ENCODE results near the gene ZAR1. TPM values are rescaled to one million over a fixed set of nuclear protein-coding genes. Genes with fewer than 3 reads are reported as not detected.
"Not testable (repeated sequence)": the region's sequence is repeated elsewhere in the genome, so short reads cannot be mapped to it uniquely, and the experiment has no call there.

The ZAR1 gene, protein sequence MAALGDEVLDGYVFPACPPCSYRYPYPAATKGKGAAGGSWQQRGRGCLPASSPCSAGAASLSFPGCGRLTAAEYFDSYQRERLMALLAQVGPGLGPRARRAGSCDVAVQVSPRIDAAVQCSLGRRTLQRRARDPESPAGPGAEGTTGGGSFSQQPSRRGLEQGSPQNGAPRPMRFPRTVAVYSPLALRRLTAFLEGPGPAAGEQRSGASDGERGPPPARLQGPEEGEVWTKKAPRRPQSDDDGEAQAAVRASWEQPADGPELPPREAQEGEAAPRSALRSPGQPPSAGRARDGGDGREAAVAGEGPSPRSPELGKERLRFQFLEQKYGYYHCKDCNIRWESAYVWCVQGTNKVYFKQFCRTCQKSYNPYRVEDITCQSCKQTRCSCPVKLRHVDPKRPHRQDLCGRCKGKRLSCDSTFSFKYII
- total RNA-seq: not detected

DNA sequence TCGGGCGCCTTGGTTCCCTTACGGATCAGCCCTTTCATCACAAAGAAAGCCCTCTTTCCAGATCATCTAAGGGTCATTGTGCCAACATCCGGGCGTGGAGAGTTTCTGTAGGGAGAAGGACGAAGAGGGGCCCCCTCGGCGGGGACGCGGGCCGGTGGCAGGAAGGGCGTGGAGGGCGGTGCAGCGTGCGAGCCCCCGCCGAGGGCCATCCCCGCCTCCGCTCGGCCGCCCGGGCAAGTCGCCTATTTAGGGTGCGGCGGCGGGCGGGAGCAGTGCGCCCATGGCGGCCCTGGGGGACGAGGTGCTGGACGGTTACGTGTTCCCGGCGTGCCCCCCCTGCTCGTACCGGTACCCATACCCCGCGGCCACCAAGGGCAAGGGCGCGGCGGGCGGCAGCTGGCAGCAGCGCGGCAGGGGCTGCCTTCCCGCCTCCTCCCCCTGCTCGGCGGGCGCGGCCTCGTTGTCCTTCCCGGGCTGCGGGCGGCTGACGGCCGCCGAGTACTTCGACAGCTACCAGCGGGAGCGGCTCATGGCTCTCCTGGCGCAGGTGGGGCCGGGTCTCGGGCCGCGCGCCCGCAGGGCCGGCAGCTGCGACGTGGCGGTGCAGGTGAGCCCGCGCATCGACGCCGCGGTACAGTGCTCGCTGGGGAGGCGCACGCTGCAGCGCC lies at the start of gene ZAR1:
Gene ZAR1 (plus strand): TSS at position 241 of the 668 bp plus-strand sequence. CDS start 40 bp downstream, at position 281.
- Mint-ChIP-seq H3K27ac (no peak within 1 kb of the TSS), H3K9me3 (no peaks in the 10 kb centered on the region), H3K4me1 (no peaks in the 10 kb centered on the region), H3K4me3 (peak within 1 kb of the TSS; percentile 56), H3K27me3 (peaks cover 51% of the 10 kb centered on the region), H3K36me3 (no peaks in the 10 kb centered on the region)
- peak; percentile 21 for DNase-seq

DNA sequence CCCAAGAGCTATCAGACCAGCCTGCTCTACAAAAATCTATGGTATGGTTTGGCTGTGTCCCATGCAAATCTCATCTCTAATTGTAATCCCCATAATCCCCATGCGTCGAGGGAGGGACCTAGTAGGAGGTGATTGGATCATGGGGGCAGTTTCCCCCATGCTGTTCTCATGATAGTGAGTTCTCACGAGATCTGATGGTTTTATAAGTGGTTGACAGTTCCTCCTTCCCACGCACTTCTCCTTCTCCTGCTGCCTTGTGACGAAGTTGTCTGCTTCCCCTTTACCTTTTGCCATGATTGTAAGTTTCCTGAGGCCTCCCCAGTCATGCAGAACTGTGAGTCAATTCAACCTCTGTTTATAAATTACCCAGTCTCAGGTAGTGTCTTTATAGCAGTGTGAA lies 49.1 kb upstream of the ZAR1 start:
- not testable (repeated sequence) for H3K27ac Mint-ChIP-seq

GRCh38 chr4:48445704-48446103 lies 44.3 kb upstream of the ZAR1 start:
- no peaks in the 10 kb centered on the region for H3K27me3 Mint-ChIP-seq
- no peak for DNase-seq
- no peaks in the 10 kb centered on the region for H3K36me3 Mint-ChIP-seq
- no peak overlapping the region for H3K4me3 Mint-ChIP-seq
- H3K9me3 Mint-ChIP-seq: no peaks in the 10 kb centered on the region
- no peaks in the 10 kb centered on the region for H3K4me1 Mint-ChIP-seq
- no peak overlapping the region for H3K27ac Mint-ChIP-seq

More for the DNA sequence above, 49.1 kb upstream of the ZAR1 start:
- not testable (repeated sequence) for DNase-seq, H3K4me3 Mint-ChIP-seq, H3K4me1 Mint-ChIP-seq, H3K27me3 Mint-ChIP-seq, H3K36me3 Mint-ChIP-seq, H3K9me3 Mint-ChIP-seq

DNA sequence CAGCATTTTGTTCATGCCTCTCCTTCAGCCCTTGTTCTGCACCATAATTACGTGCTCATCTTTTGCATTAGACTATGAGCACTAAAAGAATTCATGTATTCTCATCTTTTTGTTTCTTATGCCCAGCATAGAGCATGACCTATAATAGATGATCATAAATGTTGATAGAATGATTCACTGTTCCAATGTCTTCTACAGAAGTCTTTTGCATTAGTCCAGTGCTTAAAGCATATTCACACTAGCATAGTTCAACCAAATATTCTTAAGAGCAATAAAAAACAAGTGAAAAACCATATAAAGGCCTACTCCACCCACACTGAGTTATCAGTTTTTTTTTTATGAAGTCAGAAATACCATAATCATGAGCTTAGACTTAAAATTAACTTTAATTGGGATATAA lies 43.4 kb upstream of the ZAR1 start:
- no peak overlapping the region for H3K4me3 Mint-ChIP-seq
- no peaks in the 10 kb centered on the region for H3K27me3 Mint-ChIP-seq
- no peaks in the 10 kb centered on the region for H3K36me3 Mint-ChIP-seq
- H3K9me3 Mint-ChIP-seq: no peaks in the 10 kb centered on the region
- no peak for DNase-seq
- H3K27ac Mint-ChIP-seq: no peak overlapping the region
- H3K4me1 Mint-ChIP-seq: no peaks in the 10 kb centered on the region

GRCh38 chr4:48449151-48449550 lies 40.9 kb upstream of the ZAR1 start:
- Mint-ChIP-seq H3K4me3 (no peak overlapping the region), H3K27ac (no peak overlapping the region), H3K9me3 (no peaks in the 10 kb centered on the region), H3K36me3 (no peaks in the 10 kb centered on the region), H3K27me3 (no peaks in the 10 kb centered on the region), H3K4me1 (no peaks in the 10 kb centered on the region)
- no peak for DNase-seq

DNA sequence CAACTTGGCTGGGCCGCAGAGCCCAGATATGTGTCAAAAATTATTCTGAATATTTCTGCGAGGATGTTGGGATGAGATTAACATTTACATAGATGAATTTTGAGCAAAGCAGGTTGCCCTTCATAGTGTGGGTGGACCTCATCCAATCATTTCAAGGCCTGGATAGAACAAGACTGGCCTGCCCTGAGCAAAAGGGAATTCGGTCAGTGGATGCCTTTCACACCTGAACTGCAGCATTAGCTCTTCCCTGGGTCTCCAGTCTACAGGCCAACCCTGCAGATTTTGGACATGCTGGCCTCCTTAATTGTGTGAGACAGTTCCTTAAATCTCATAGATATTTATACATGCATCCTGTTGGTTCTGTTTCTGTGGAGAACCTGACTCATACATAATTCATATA lies 39.3 kb upstream of the ZAR1 start:
- H3K4me3 Mint-ChIP-seq: no peak overlapping the region

DNA sequence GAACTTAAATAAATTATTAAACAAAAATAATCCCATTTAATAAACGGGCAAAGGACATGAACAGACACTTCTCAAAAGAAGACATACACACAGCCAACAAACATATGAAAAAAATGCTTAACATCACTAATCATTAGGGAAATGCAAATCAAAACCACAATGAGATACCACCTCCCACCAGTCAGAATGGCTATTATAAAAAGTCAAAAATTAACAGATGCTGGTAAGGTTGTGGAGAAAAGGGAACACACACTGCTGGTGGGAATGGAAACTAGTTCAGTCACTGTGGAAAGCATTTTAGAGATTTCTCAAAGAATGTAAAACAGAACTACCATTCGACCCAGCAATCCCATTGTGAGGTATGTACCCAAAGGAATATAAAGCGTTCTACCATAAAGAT lies 38.4 kb upstream of the ZAR1 start:
- DNase-seq, H3K36me3 Mint-ChIP-seq, H3K4me3 Mint-ChIP-seq, H3K27ac Mint-ChIP-seq, H3K9me3 Mint-ChIP-seq, H3K4me1 Mint-ChIP-seq, H3K27me3 Mint-ChIP-seq: not testable (repeated sequence)

More for the DNA sequence above, 39.3 kb upstream of the ZAR1 start:
- H3K9me3 Mint-ChIP-seq: no peaks in the 10 kb centered on the region
- H3K4me1 Mint-ChIP-seq: no peaks in the 10 kb centered on the region
- H3K27ac Mint-ChIP-seq: no peak overlapping the region
- DNase-seq: no peak
- no peaks in the 10 kb centered on the region for H3K36me3 Mint-ChIP-seq
- H3K27me3 Mint-ChIP-seq: no peaks in the 10 kb centered on the region

- Mint-ChIP-seq H3K36me3 (no peaks in the 10 kb centered on the region), H3K27ac (no peak overlapping the region), H3K4me3 (no peak overlapping the region), H3K27me3 (no peaks in the 10 kb centered on the region), H3K9me3 (peaks cover 4% of the 10 kb centered on the region), H3K4me1 (no peaks in the 10 kb centered on the region)
- DNase-seq: no peak
Observed at GRCh38 chr4:48454591-48454990, 35.5 kb upstream of the ZAR1 start.

DNA sequence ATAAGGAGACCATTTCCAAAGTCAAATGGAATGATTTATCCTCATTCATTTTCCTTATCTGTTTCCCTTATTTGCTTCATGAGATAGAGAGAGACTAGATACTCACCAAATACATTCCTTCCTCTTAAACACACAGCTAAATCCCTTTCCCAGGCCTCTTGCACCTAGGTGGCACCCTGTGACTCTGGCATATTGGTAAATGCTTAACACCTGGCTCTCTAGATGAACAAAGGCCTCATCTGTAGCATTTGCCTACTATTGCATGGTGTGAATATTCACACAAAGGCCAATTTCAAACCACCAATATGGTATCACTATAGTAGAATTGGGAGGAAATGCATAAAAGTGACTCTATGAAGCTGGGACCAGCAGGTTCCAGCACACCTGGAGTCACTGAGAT lies 29.1 kb upstream of the ZAR1 start:
- no peak overlapping the region for H3K27ac Mint-ChIP-seq
- no peak for DNase-seq
- no peaks in the 10 kb centered on the region for H3K4me1 Mint-ChIP-seq
- peaks cover 4% of the 10 kb centered on the region for H3K9me3 Mint-ChIP-seq
- no peak overlapping the region for H3K4me3 Mint-ChIP-seq
- no peaks in the 10 kb centered on the region for H3K36me3 Mint-ChIP-seq
- no peaks in the 10 kb centered on the region for H3K27me3 Mint-ChIP-seq

DNA sequence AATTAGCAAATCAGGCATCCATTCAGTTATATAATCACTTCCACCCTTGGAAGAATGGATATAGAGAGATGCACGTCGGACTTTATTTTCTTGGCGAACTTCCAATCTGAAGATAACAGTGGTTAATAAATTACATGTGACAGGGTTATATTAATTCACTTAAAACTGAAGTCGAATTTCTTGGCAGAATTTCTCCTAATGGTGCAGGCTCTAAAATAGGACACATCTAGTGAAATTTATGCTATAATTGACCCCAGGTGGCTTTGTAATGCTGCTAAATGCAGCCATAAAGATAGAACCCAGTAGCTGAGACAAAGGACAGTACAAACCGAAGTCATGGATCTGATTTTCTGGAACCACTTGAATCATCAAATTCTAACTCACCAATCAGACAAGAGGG lies 27.7 kb upstream of the ZAR1 start:
- Mint-ChIP-seq H3K27me3 (no peaks in the 10 kb centered on the region), H3K36me3 (no peaks in the 10 kb centered on the region), H3K9me3 (no peaks in the 10 kb centered on the region), H3K4me1 (no peaks in the 10 kb centered on the region), H3K27ac (no peak overlapping the region), H3K4me3 (no peak overlapping the region)
- no peak for DNase-seq

DNA sequence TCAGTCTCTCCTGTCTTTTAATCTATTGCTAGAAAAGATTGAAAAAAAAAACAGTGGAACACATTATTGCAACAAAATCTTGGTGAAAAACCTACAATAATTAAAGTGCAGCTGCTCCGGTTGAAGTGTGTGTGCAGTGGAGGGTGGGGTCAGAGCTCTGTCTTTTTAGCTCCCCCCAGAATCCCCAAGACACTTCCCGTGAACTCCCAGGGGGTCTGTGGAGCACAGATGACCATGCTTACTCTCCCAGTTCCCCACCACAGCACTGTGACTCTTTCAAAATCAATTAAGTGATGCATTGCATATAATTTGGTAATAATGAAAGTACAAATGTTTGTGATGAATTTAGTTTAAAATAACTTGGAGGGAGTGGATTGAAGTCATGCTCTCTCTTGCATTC lies 22.6 kb upstream of the ZAR1 start:
- peaks cover 1% of the 10 kb centered on the region for H3K4me1 Mint-ChIP-seq
- no peak for DNase-seq

GRCh38 chr4:48467891-48468290 lies 22.2 kb upstream of the ZAR1 start:
- Mint-ChIP-seq H3K27ac (no peak overlapping the region), H3K36me3 (no peaks in the 10 kb centered on the region), H3K27me3 (peaks cover 5% of the 10 kb centered on the region), H3K9me3 (no peaks in the 10 kb centered on the region), H3K4me3 (no peak overlapping the region), H3K4me1 (peaks cover 1% of the 10 kb centered on the region)
- DNase-seq: no peak

More for the DNA sequence above, 22.6 kb upstream of the ZAR1 start:
- Mint-ChIP-seq H3K4me3 (no peak overlapping the region), H3K9me3 (no peaks in the 10 kb centered on the region), H3K27me3 (peaks cover 5% of the 10 kb centered on the region), H3K27ac (no peak overlapping the region), H3K36me3 (no peaks in the 10 kb centered on the region)

DNA sequence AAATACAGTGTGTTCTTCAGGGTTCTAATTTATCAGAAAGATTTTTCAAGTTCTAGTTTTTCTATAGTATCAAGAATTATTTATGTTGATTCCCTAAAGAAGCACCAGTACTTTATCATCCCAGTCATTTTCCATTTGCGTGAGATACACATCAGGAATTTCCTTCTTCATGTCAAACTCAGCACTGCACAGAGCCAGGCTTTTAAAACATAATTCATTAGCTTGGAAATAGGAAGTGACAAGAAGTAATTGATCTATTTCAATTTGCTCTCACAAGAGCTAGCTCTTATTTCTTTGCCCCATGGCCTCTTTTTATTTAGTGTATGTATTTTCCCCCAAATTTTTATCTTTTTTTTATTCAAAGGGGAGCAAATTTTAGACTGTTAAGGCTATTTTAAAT lies 19.9 kb upstream of the ZAR1 start:
- Mint-ChIP-seq H3K27me3 (peaks cover 5% of the 10 kb centered on the region), H3K36me3 (no peaks in the 10 kb centered on the region), H3K4me1 (peaks cover 1% of the 10 kb centered on the region), H3K4me3 (no peak overlapping the region), H3K27ac (no peak overlapping the region), H3K9me3 (no peaks in the 10 kb centered on the region)
- no peak for DNase-seq

DNA sequence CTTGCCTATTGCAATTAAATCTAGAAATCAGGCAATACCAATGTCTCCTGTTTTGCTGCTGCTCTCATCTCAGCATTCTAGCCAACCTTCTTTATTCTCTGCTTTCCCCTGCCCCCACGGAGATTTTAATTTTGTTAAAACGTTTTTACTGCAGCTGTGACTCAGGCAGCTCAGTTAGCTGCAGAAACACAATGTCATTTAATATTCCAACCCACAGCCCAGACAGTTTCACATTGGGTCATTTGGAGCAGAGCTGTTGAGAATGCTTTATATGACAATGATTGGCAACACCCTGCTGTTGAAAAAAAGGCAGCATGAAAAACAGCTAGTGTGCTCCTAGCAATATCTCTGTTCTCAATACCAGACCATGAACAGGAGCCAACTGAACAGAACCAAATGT lies 19.5 kb upstream of the ZAR1 start:
- no peak overlapping the region for H3K27ac Mint-ChIP-seq
- H3K4me1 Mint-ChIP-seq: peaks cover 1% of the 10 kb centered on the region

GRCh38 chr4:48472794-48473193 lies 17.3 kb upstream of the ZAR1 start:
- no peaks in the 10 kb centered on the region for H3K36me3 Mint-ChIP-seq
- peaks cover 1% of the 10 kb centered on the region for H3K4me1 Mint-ChIP-seq
- no peak overlapping the region for H3K4me3 Mint-ChIP-seq
- no peaks in the 10 kb centered on the region for H3K9me3 Mint-ChIP-seq
- H3K27ac Mint-ChIP-seq: no peak overlapping the region
- DNase-seq: no peak
- H3K27me3 Mint-ChIP-seq: peaks cover 10% of the 10 kb centered on the region

More for the DNA sequence above, 19.5 kb upstream of the ZAR1 start:
- Mint-ChIP-seq H3K36me3 (no peaks in the 10 kb centered on the region), H3K27me3 (peaks cover 7% of the 10 kb centered on the region), H3K4me3 (no peak overlapping the region), H3K9me3 (no peaks in the 10 kb centered on the region)
- DNase-seq: no peak

DNA sequence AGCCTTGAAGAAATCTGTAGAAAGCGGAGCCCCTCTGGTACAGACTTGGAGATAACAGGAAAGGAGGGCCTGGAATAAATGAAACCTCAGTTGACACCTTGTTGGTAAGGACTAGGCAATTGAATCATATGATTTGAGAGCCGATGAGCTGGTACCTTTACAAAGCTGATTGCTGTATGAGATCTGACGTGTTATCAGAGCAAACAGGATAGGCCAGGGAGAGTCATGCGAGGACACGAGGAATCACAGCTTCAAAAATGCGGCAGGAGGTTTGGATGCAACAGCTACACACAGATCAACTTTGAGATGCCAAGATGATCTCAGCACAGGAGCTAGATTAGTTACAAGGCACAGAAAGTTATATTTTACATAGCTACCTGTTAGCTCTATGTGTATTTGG lies 14.3 kb upstream of the ZAR1 start:
- H3K27ac Mint-ChIP-seq: no peak overlapping the region
- peaks cover 9% of the 10 kb centered on the region for H3K27me3 Mint-ChIP-seq
- no peaks in the 10 kb centered on the region for H3K9me3 Mint-ChIP-seq
- H3K4me1 Mint-ChIP-seq: no peaks in the 10 kb centered on the region
- no peaks in the 10 kb centered on the region for H3K36me3 Mint-ChIP-seq
- no peak overlapping the region for H3K4me3 Mint-ChIP-seq
- no peak for DNase-seq

All from activated naive CD8-positive, alpha-beta T cell treated with anti-CD3 and anti-CD28 coated beads for 36 hours (primary cell).